GM18499 (cell line): ENCODE results near the gene METTL24.

ENCODE experiments used
- ATAC-seq: cut with Tn5 transposase; IDR thresholded peaks from one replicate; pipeline ENCODE4 v1.9.1; 2021; ENCODE audit warnings: moderate number of reproducible peaks; ENCODE audit not compliant: insufficient read depth, unreplicated experiment

Gene METTL24

GRCh38 chr6:110216140-110216539 is 142.0 kb downstream of the METTL24 start:
- no peak for ATAC-seq

DNA sequence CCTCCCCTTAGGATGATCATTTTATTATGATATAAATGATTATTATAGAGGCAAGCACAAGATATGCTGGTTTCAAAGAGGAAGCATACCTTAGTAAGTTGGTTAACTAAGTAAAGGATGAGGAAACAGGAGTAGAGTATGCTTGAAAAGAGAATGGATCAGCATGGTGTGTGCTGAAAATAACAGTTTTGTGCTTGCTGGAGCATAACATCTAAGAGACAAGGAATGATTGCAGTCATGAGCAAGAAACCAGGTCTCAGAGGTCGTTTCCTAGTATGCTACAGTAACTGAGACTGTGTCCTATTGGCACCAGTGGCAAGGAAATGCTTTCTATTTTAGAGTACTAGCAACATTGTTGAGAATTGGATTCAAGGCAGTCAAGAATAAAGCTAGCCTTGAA is 143.8 kb downstream of the METTL24 start:
- ATAC-seq, result no peak

GRCh38 chr6:110211753-110212152 is 146.4 kb downstream of the METTL24 start:
- no peak for ATAC-seq

DNA sequence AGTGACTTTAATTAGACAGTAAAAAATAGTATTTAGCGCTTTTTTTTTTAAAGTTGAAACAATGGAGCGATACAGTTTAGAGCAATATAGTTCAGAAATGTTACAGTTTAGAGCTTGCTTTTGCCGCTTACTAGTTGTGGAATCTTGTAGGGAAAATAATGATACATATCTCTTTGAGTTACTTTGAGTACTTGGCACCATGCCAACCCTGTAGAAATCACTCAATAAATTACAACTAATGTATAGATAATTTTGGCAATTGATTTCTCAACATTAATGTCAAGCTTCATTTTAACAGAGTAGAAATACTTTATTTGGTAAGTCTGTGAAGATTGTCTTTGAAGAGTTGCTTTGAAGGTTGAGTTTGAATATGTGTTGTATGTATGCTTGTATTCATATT is 150.5 kb downstream of the METTL24 start:
- no peak for ATAC-seq

GRCh38 chr6:110201151-110201884 is 156.8 kb downstream of the METTL24 start:
- ATAC-seq, result no peak

DNA sequence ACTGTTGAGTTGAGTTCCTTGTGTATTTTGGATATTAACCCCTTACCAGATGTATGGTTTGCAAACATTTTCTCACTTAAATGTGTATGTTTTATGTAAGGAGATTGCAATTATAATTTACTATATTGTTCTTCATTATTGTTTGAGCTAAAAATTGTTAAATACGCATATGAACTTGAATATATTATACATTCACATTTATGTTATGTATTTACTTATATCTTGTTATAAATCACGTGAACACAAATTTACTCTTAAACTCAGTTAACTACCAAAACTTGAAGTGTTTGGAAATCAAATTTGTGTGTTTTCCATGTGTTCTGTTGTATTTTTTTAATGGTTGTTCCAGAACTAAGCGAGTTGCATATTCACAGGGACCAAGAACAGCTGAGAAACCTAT is 159.6 kb downstream of the METTL24 start:
- no peak for ATAC-seq

- ATAC-seq, result no peak
These were observed 161.3 kb downstream of the METTL24 start for GRCh38 chr6:110196874-110197273.

- ATAC-seq, result no peak
These were observed 162.5 kb downstream of the METTL24 start for GRCh38 chr6:110195639-110196038.
